ENCODE results near the gene PEAK1.
A peak's percentile ranks its signal among the peaks of the same experiment; 100 is the strongest.

PEAK1 gene

DNA sequence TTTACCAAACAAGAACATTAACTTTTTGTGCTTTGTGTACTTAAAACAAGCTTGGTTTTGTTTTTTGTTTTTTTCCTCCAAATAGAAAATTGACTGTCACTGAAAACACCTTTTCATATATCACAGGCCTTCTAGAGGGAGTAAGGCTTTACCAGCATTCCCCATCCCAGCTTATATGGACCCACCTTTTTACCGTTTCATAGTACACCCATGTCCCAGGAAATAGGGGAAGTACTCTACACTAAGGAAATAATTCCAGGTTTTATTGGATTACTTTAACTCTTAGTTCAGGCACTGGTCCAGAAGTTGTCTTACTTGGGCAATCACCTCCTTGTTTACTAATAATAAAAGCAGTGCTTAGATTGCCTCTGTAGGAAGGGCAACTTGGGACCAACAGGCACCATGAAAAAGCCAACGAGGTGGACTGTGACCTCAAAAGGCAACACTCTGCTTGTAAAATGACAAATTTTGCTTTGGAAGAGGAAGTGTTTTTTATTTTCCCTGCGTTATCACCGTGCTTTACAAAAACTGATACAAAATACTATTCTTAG is 27.0 kb upstream of the PEAK1 start:
- DNase-seq (ENCODE audit: low read depth): no peak
- TF ChIP-seq, protein P1, sequence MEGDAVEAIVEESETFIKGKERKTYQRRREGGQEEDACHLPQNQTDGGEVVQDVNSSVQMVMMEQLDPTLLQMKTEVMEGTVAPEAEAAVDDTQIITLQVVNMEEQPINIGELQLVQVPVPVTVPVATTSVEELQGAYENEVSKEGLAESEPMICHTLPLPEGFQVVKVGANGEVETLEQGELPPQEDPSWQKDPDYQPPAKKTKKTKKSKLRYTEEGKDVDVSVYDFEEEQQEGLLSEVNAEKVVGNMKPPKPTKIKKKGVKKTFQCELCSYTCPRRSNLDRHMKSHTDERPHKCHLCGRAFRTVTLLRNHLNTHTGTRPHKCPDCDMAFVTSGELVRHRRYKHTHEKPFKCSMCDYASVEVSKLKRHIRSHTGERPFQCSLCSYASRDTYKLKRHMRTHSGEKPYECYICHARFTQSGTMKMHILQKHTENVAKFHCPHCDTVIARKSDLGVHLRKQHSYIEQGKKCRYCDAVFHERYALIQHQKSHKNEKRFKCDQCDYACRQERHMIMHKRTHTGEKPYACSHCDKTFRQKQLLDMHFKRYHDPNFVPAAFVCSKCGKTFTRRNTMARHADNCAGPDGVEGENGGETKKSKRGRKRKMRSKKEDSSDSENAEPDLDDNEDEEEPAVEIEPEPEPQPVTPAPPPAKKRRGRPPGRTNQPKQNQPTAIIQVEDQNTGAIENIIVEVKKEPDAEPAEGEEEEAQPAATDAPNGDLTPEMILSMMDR (IDR thresholded peaks at IDR 0.05; ENCODE audit: low read length, missing control alignments): no peak

DNA sequence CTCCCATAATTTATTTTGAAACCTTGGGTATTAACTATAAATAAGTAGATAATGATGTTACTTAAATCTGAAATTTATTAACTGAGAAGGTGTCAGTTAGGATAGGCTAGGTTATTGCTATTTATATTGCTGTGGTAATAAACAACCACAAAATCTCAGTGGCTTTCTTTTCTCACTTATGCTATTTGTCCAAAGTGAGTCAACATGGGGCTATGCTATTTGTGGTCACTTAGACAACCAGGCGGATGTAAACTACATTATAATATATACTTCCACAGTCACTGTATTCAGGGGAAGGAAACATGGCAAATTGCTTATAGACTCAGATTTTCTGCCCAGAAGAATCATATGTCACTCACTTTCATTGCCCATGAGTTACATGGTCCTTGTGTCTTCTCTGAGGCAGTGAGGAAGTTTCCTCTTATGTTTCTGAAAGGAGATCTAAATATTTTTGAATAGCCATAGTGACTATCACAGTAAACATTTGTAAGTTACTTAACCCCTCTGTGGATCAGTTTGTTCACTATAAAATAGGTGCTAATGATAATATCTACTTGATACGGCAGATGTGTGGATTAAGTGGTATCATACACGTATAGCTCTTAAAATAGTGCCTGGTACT is 20.6 kb upstream of the PEAK1 start:
- TF ChIP-seq, protein P1 (IDR thresholded peaks at IDR 0.05; ENCODE audit: low read length, missing control alignments): no peak
- no peak overlapping the region for H3K4me3 ChIP-seq (replicated peaks; ENCODE audit: low read depth, low read length)
- DNase-seq (ENCODE audit: low read depth): peak; percentile 68

More for the DNA sequence above, 27.0 kb upstream of the PEAK1 start:
- H3K4me3 ChIP-seq (replicated peaks; ENCODE audit: low read depth, low read length): no peak overlapping the region

DNA sequence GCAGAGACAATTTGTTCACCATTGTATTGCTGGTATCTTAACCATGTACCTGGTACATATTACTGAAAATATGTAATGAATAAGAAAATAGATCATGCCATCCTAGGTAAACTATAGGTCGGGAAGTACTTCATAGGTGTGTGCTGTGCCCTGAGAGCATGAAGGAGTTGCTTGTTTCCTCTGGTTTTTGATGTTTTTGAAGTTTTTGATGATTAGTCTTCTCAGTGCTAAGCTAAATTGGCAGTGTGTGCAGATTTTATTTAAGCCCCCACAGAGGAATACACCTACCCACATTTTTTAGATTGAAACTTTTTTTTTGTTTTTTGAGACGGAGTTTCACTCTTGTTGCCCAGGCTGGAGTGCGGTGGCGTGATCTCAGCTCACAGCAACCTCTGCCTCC is 17.4 kb upstream of the PEAK1 start:
- no peak overlapping the region for H3K4me3 ChIP-seq (replicated peaks; ENCODE audit: low read depth, low read length)
- TF ChIP-seq, protein P1 (IDR thresholded peaks at IDR 0.05; ENCODE audit: low read length, missing control alignments): no peak

DNA sequence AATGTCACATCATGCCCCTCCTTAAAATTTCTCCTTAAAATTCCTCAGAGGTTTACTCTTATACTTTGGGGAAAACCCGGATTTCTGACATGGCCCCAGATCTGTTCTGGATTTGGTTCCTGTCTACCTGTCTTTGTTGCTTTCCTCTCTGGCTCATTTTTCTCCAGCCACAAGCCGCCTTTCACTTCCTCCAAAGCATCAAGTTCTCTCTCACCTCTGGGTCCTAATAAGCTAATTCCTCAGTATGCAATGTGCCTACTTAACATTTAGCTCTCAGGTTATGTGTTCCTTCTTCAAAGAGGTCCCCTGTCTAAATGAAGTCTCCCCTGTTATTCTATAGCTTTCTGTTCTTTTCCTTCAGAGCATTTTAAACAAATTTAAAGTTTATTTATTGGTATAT is 16.9 kb upstream of the PEAK1 start:
- TF ChIP-seq, protein P1 (IDR thresholded peaks at IDR 0.05; ENCODE audit: low read length, missing control alignments): no peak
- no peak overlapping the region for H3K4me3 ChIP-seq (replicated peaks; ENCODE audit: low read depth, low read length)
- no peak for DNase-seq (ENCODE audit: low read depth)

More for the DNA sequence above, 17.4 kb upstream of the PEAK1 start:
- no peak for DNase-seq (ENCODE audit: low read depth)

DNA sequence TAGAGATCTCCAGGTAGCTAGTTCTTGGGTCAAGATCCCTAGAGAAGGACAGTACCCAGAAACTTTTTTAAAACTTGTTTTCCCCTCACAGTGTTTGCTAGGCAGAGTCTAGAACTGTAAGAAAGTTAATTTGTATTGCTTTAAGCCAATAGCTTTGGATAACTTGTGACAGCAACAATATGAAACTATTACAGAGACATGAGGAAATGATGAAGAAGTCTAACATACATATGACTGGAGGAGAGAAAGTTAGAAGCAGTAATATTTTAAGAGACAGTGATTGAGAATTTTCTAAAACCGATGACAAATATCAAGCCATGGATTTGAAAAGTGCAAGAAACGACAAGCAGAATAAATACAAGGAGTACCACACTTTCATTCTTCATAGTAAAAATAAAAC is 10.7 kb upstream of the PEAK1 start:
- TF ChIP-seq, protein P1 (IDR thresholded peaks at IDR 0.05; ENCODE audit: low read length, missing control alignments): no peak
- no peak for DNase-seq (ENCODE audit: low read depth)
- H3K4me3 ChIP-seq (replicated peaks; ENCODE audit: low read depth, low read length): no peak overlapping the region

DNA sequence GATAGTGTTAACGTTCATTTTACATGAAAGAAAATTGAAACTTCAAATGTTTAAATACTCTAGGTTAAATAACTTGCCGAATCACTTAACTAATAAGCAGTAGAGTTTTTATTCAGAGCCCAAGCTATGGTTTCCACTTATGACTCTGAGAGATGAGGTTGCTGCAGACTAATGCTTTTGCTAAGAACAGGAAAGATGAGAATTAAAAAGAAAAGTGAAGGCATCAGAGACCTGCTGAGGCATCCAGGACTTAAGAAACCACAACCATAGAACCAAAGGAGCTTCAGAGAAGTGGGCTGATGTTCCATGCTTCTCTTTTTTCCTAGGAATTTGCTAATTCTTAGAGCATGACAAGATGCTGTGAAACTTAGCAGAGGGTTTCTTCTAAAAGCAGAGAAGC is 10.3 kb upstream of the PEAK1 start:
- H3K4me3 ChIP-seq (replicated peaks; ENCODE audit: low read depth, low read length): no peak overlapping the region
- TF ChIP-seq, protein P1 (IDR thresholded peaks at IDR 0.05; ENCODE audit: low read length, missing control alignments): no peak
- no peak for DNase-seq (ENCODE audit: low read depth)

DNA sequence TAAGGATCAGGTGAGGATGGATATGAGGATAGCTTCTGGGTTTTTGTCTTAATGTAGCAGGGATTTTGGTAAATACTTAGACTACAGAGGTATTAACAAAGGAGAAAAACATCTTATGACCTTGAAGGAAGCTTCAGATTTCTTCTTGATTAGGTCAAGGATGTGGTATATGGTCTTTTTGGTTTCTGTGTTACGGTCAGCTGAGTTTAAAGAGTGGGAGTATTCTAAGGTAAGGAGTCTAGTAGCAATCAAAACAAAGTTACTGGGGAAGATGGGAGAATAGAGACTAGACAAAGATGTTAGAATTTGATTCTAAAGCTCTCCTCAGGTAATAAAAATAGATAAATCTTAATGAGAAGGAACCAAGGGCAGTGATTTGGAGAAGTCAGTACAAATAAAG is 7.0 kb upstream of the PEAK1 start:
- TF ChIP-seq, protein P1 (IDR thresholded peaks at IDR 0.05; ENCODE audit: low read length, missing control alignments): no peak
- no peak for DNase-seq (ENCODE audit: low read depth)
- no peak overlapping the region for H3K4me3 ChIP-seq (replicated peaks; ENCODE audit: low read depth, low read length)
